H1 (cell line): ENCODE results near the gene KPRP. TPM values are rescaled to one million over a fixed set of nuclear protein-coding genes. Genes with fewer than 3 reads are reported as not detected.

ENCODE experiments used
- CTCF ChIA-PET: fragments of 300-600 bp; sonication (Branson Sonifier 250); formaldehyde crosslinking; loops from one replicate; lab custom pipeline; 2021; ENCODE audit not compliant: partially characterized antibody; lab: Charles Lee
- POLR2A ChIA-PET: fragments of 300-600 bp; sonication (Branson Sonifier 250); formaldehyde crosslinking; loops from one replicate; lab custom pipeline; 2021; ENCODE audit warnings: inconsistent platforms; ENCODE audit not compliant: partially characterized antibody; lab: Charles Lee
- DNase-seq, 2 experiments: peaks; one replicate each; pipeline versions ENCODE4 v3.0.0 to v3.0.0-alpha.2; 2010 to 2022; ENCODE audit warnings: low spot score in 2 of 2, low read depth in 1 of 2, mixed read lengths in 1 of 2
- FAIRE-seq: peaks from 2 replicates; lab custom pipeline; 2011; peaks lifted over from hg19 to GRCh38; lab: Jason Lieb, UNC
- H2AFZ ChIP-seq: 2 replicates; pipeline ENCODE4 v1.8.1; 2012; ENCODE audit warnings: low read length, inconsistent platforms
- H2AK5ac ChIP-seq: 2 replicates; pipeline ENCODE4 v1.6.1; 2013; ENCODE audit warnings: low read depth, low read length
- H2BK120ac ChIP-seq: replicated peaks from 2 replicates; pipeline ENCODE3; 2013; ENCODE audit warnings: low read depth, low read length, inconsistent platforms
- H2BK12ac ChIP-seq: 2 replicates; pipeline ENCODE4 v1.6.1; 2013; ENCODE audit warnings: low read depth, low read length
- H2BK15ac ChIP-seq: 2 replicates; pipeline ENCODE4 v1.6.1; 2013; ENCODE audit warnings: low read length
- H2BK20ac ChIP-seq: 2 replicates; pipeline ENCODE4 v1.6.1; 2013; ENCODE audit warnings: low read length
- H2BK5ac ChIP-seq: 2 replicates; pipeline ENCODE4 v1.6.1; 2013; ENCODE audit warnings: low read depth, low read length
- H3K14ac ChIP-seq: 2 replicates; pipeline ENCODE4 v1.6.1; 2013; ENCODE audit warnings: inconsistent platforms; ENCODE audit not compliant: insufficient read length
- H3K18ac ChIP-seq: 2 replicates; pipeline ENCODE4 v1.6.1; 2013; ENCODE audit warnings: low read length; ENCODE audit errors: extremely low read depth
- H3K23ac ChIP-seq: 2 replicates; pipeline ENCODE4 v1.6.1; 2013; ENCODE audit warnings: inconsistent platforms; ENCODE audit not compliant: insufficient read length
- H3K23me2 ChIP-seq: 2 replicates; pipeline ENCODE4 v1.6.1; 2013; ENCODE audit warnings: low read depth, low read length
- H3K27ac ChIP-seq: 2 replicates; pipeline ENCODE4 v1.6.1; 2011; ENCODE audit warnings: low read depth, low read length, inconsistent platforms
- H3K27me3 ChIP-seq, 4 experiments: replicated peaks in 1 of 4; 1 replicate in 1 of 4; 2 replicates in 3 of 4; pipeline versions ENCODE4 v1.6.1 to v1.8.1; 2011 to 2013; ENCODE audit warnings: low read length in 3 of 4, mild to moderate bottlenecking in 3 of 4, inconsistent platforms in 2 of 4, mixed read lengths in 2 of 4, moderate library complexity in 1 of 4; ENCODE audit not compliant: control insufficient read depth in 3 of 4, insufficient read depth in 3 of 4; ENCODE audit errors: extremely low read depth in 1 of 4
- H3K36me3 ChIP-seq, 4 experiments: 2 replicates each; pipeline versions ENCODE4 v1.6.1 to v1.8.1; 2011 to 2013; ENCODE audit warnings: mild to moderate bottlenecking in 4 of 4, low read length in 3 of 4, moderate library complexity in 2 of 4, control low read depth in 1 of 4, inconsistent platforms in 1 of 4; ENCODE audit not compliant: insufficient read depth in 4 of 4, control insufficient read depth in 2 of 4
- H3K4ac ChIP-seq: replicated peaks from 2 replicates; pipeline ENCODE3; 2013; ENCODE audit warnings: low read length, low read depth, mixed read lengths, inconsistent platforms; ENCODE audit not compliant: insufficient read length
- H3K4me1 ChIP-seq, 4 experiments: replicated peaks in 1 of 4; 1 replicate in 1 of 4; 2 replicates in 3 of 4; pipeline versions ENCODE4 v1.6.1 to v1.8.1; 2011 to 2013; ENCODE audit warnings: low read length in 3 of 4, inconsistent platforms in 2 of 4, mixed read lengths in 1 of 4; ENCODE audit not compliant: insufficient read depth in 4 of 4, control insufficient read depth in 3 of 4
- H3K4me2 ChIP-seq, 2 experiments: 2 replicates each; pipeline versions ENCODE4 v1.6.1 to v1.8.1; 2011 to 2013; ENCODE audit warnings: low read depth in 2 of 2, low read length in 2 of 2, control low read depth in 1 of 2, inconsistent platforms in 1 of 2, mild to moderate bottlenecking in 1 of 2; ENCODE audit not compliant: insufficient read depth in 1 of 2
- H3K4me3 ChIP-seq, 4 experiments: fragments of 200-600, 300-600 bp in 1 of 4; sonication (generic), shearing (Covaris generic), sonication (Bioruptor Twin) in 1 of 4; 2 replicates each; pipeline versions ENCODE4 v1.5.1 to v1.8.1; 2011 to 2016; ENCODE audit warnings: low read length in 4 of 4, low read depth in 3 of 4, control low read depth in 2 of 4, inconsistent platforms in 2 of 4, mild to moderate bottlenecking in 2 of 4, mixed read lengths in 1 of 4, moderate library complexity in 1 of 4; ENCODE audit not compliant: insufficient read depth in 2 of 4; ENCODE audit errors: extremely low read depth in 1 of 4
- H3K56ac ChIP-seq: replicated peaks from 2 replicates; pipeline ENCODE3; 2013; ENCODE audit warnings: low read depth, mild to moderate bottlenecking, mixed read lengths, low read length, inconsistent platforms; ENCODE audit not compliant: insufficient read length
- H3K79me1 ChIP-seq: 2 replicates; pipeline ENCODE4 v1.6.1; 2013; ENCODE audit warnings: low read depth, low read length, control low read depth
- H3K79me2 ChIP-seq, 2 experiments: 2 replicates each; pipeline versions ENCODE4 v1.6.1 to v1.8.1; 2012 to 2013; ENCODE audit warnings: low read length in 2 of 2, mild to moderate bottlenecking in 2 of 2, inconsistent platforms in 1 of 2; ENCODE audit not compliant: insufficient read depth in 2 of 2, control insufficient read depth in 1 of 2
- H3K9ac ChIP-seq, 4 experiments: replicated peaks in 1 of 4; 1 replicate in 1 of 4; 2 replicates in 3 of 4; pipeline versions ENCODE4 v1.6.1 to v1.8.1; 2011 to 2013; ENCODE audit warnings: low read depth in 3 of 4, low read length in 3 of 4, control low read depth in 2 of 4, mild to moderate bottlenecking in 2 of 4, moderate library complexity in 2 of 4, inconsistent platforms in 1 of 4; ENCODE audit errors: extremely low read depth in 1 of 4
- H3K9me3 ChIP-seq, 2 experiments: 2 replicates each; pipeline versions ENCODE4 v1.6.1 to v1.8.1; 2012 to 2013; ENCODE audit warnings: mild to moderate bottlenecking in 2 of 2, moderate library complexity in 2 of 2, control low read depth in 1 of 2, inconsistent platforms in 1 of 2, low read depth in 1 of 2, low read length in 1 of 2, mixed read lengths in 1 of 2; ENCODE audit not compliant: insufficient read depth in 2 of 2
- H4K20me1 ChIP-seq, 2 experiments: replicated peaks in 1 of 2; 2 replicates each; pipeline versions ENCODE3 to v1.8.1; 2011 to 2013; ENCODE audit warnings: inconsistent platforms in 2 of 2, low read length in 2 of 2, mild to moderate bottlenecking in 1 of 2; ENCODE audit not compliant: insufficient read depth in 2 of 2, control insufficient read depth in 1 of 2
- H4K5ac ChIP-seq: 2 replicates; pipeline ENCODE4 v1.6.1; 2013; ENCODE audit warnings: low read length, low read depth, mixed read lengths, inconsistent platforms; ENCODE audit not compliant: insufficient read length
- H4K8ac ChIP-seq: 2 replicates; pipeline ENCODE4 v1.8.0; 2013; ENCODE audit warnings: mild to moderate bottlenecking, moderate library complexity, low read length, inconsistent platforms; ENCODE audit not compliant: insufficient read depth; ENCODE audit errors: extremely low read depth
- H4K91ac ChIP-seq: replicated peaks from 2 replicates; pipeline ENCODE3; 2013; ENCODE audit warnings: low read length, mixed read lengths, inconsistent platforms; ENCODE audit not compliant: insufficient read length
- ATF2 ChIP-seq: IDR thresholded peaks from 2 replicates; pipeline ENCODE4 v1.6.1; 2012; ENCODE audit warnings: low read length, inconsistent platforms
- KDM1A ChIP-seq: fragments of 200-600, 300-600 bp; sonication (generic); IDR thresholded peaks from 2 replicates; pipeline ENCODE4 v1.7.1; 2016; ENCODE audit warnings: mild to moderate bottlenecking, low read length, borderline replicate concordance
- SRF ChIP-seq: IDR thresholded peaks from 2 replicates; pipeline ENCODE4 v1.6.1; 2011; ENCODE audit warnings: mild to moderate bottlenecking, low read depth, low read length, moderate library complexity
- WGBS, 2 experiments: shearing (Covaris generic) in 1 of 2; methylation state at CpG; one replicate each; pipeline versions ENCODE4 v1.1.6 to v1.1.7; 2013 to 2015; ENCODE audit warnings: low lambda C conversion rate in 2 of 2, mixed read lengths in 2 of 2, inconsistent platforms in 1 of 2, low coverage in 1 of 2, missing lambda C conversion rate in 1 of 2; ENCODE audit not compliant: insufficient replicate concordance in 2 of 2, insufficient coverage in 1 of 2, insufficient read length in 1 of 2; ENCODE audit errors: extremely low coverage in 1 of 2, missing lambda C conversion rate in 1 of 2; 5-methylcytosine and 5-hydroxymethylcytosine counted together
- polyA plus RNA-seq, 7 experiments: library from polyadenylated mRNA; depleted of rRNA in 3 of 7; stranded (reverse) in 5 of 7; unstranded in 2 of 7; fragments of >200 nt in 5 of 7; fragments of 200-250 nt in 2 of 7; gene quantifications; 1 replicate in 5 of 7; 2 replicates in 1 of 7; 4 replicates in 1 of 7; pipeline versions ENCODE4 v1.2.1 to v1.2.3, GENCODE V29; 2011 to 2013; ENCODE audit warnings: missing spikeins in 2 of 7, mixed read lengths in 2 of 7
- total RNA-seq: library from RNA; stranded (reverse); fragmentation: NEBNext Ultra II Directional; extraction: Animal tissue kit (Norgen Biotek cat#: 25700); gene quantifications from 2 replicates; pipeline ENCODE4 v1.2.1, GENCODE V29; 2021

KPRP gene
- total and polyA plus RNA-seq, 2 of the 8 experiments (the other 6 are each of a cell fraction or from before 2014, with no cell fraction given), result not detected

GRCh38 chr1:152786077-152786476 lies 28.3 kb downstream of the KPRP start, which contains the start of gene LCE1E:
LCE1E (plus strand) TSS chr1:152786257; CDS start chr1:152787300, 1,043 bp downstream.
- TF ChIP-seq SRF (no peak), ATF2 (no peak), KDM1A (no peak)
- Histone ChIP-seq H3K9me3 (peaks cover 35 to 65% of the 10 kb centered on the region in 2 experiments), H3K4me3 (no peak within 1 kb of the TSS), H3K27me3 (peaks cover 0 to 1% (median 0%) of the 10 kb centered on the region in 4 experiments; a peak in 1 of 7 replicates), H3K9ac (no peak within 1 kb of the TSS), H3K36me3 (peaks cover 0 to 2% (median 0%) of the 10 kb centered on the region in 4 experiments; a peak in 1 of 8 replicates), H2BK15ac (no peak within 1 kb of the TSS), H3K18ac (no peak within 1 kb of the TSS), H4K91ac (no peak within 1 kb of the TSS), H3K4me2 (no peak within 1 kb of the TSS), H3K4me1 (no peaks in the 10 kb centered on the region), H3K4ac (no peak within 1 kb of the TSS), H2BK20ac (no peak within 1 kb of the TSS), H3K27ac (no peak within 1 kb of the TSS), H3K79me2 (no peaks in the 10 kb centered on the region), H2AFZ (no peak within 1 kb of the TSS), H4K20me1 (no peaks in the 10 kb centered on the region), H3K23ac (no peak within 1 kb of the TSS), H3K56ac (no peak within 1 kb of the TSS), H3K14ac (no peak within 1 kb of the TSS), H2BK120ac (no peak within 1 kb of the TSS), H2BK5ac (no peak within 1 kb of the TSS), H3K79me1 (no peaks in the 10 kb centered on the region), H2BK12ac (no peak within 1 kb of the TSS), H4K5ac (no peak within 1 kb of the TSS), H3K23me2 (no peaks in the 10 kb centered on the region), H4K8ac (no peak within 1 kb of the TSS), H2AK5ac (no peak within 1 kb of the TSS)
- POLR2A ChIA-PET, result no interaction called here
- WGBS, 2 experiments, result 65% methylated on average over 2 of the region's 2 CpGs; no CpG with 5 or more reads in 1 of the 2 experiments
- CTCF ChIA-PET, result no interaction called here
- FAIRE-seq, result no peak
- no peak for DNase-seq
